ENCODE results near the gene TTLL11.

The TTLL11 gene

DNA sequence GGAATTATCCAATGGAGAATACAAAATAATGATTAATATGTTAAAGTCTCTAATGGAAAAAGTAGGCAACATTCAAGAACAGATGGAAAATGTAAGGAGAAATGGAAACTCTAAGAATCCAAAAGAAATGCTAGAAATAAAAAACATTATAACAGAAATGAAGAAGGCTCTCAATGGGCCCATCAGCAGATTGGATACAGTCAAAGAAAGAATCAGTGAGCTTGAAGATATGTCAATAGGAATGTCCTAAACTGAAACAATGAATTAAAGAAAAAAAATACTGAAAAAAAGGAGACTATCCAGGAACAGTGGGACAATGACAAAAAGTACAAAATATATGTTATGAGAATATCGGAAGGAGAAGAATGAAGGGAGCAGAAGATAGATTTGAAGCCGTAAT, 248.5 kb downstream of the TTLL11 start:
- DNase-seq: no peak

DNA sequence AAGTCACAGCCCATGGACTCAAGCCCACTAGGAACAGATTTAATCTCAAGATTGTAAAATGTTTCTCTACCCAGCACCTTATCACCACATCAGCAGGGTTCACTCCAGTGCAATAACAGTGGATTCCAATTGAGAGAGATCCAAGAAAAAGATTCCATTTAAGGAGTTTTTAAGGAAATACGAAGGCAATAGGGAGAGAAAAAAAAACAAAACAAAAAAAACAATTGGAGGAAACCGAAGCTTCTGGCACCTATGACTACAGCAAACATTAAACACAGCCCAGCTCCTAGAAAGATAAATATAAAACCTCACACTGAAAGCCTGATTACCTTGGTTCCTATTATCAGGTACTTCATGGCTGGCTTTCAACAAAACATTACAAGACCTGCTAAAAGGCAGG, 249.0 kb downstream of the TTLL11 start:
- no peak for DNase-seq

DNA sequence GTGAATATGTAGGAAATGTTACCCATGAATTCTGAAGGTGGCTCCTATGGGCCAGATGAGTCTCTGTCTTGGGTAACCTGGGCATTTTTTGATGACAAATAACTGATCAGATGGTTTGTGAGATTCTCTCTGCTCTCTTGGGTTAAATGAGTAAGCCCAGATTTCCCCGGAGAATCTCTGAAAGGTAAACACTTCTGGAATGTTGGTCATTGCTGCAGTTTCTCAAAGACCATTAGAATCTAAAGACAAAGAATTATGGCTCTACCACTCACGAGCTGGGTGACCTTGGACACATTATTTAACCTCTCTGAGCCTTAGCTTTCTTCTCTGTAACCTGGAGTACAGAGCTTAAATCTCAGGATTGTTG, 250.5 kb downstream of the TTLL11 start:
- peak; percentile 69 for DNase-seq

- DNase-seq: peak; percentile 32
Measured at GRCh38 chr9:121841771-121842611, 251.1 kb downstream of the TTLL11 start.

DNA sequence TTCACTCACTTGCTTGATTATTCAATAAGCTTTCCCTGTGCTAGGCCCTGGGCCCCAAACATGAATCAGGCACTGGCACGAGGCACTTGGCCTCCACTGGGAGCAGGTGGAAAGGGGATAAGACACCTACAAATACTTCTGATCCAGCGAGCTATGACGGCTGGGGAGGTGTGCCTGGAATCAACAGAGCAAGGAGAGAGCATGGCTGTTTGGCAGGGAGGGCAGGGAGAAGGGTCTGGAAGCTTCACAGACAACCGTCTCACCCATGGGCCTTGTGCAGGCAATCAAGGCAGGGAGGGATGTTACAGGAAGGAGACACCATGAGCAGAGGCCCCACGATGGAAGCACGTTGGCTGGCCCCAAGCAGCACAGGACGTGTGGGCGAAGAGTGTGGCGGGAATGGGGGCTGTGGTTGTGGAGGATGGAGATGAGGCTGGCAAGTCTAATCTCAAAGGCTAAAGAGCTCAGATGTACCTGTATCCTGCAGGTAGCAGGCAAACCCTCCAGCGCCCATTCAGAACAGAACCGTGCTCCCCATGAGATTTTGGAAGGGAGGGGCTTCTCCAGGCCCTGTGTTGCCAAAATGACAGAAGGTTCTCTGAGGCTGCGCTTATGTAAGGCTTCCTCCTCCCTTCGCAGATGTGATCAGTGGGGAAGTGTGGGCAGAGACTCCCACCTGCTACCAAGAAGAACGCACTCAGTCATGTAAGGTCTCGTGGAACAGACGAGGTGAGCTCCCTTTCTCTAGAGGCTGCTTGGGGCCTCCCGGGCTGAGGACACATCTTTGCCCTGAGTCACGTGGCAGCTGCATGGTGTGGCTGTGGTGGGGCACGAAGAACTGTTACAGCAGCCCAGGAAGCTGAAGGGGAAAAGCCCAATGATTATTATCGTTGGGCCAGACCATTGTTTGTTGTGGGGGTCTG, 252.0 kb downstream of the TTLL11 start:
- no peak for DNase-seq

DNA sequence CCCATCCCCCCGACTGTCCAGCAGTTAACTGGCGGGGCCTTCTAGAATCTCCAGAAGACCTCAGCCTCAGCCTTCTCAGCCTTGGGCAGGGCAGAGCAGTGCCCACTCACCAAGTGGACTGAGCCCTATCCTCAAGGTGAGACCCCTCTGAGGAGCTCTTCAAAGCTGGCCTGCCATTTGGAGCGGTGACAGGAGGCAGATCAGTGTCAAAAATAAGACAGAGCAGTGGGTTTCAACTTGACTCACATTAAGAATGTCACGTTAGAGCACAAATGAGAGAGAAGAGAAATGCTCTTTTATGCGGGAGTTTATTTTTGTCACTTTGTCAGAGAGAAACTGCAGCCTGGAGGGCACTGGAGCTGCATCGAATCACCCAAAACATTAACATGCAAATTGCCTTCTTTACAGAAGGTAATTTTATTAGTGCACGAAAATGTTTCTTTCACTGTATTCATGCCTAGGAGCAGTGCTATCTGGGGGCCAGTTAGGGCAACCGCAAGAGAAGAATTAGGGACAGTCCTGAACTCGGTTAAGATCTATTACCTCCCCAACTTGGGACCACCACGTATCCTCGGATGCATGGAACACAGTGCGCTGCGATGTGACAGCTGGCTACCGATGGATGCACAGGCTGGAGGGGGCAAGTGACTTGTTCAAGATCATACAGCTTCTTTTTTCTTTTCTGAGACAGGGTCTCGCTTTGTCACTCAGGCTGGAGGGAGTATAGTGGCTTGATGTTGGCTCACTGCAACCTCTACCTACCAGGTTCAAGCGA, 253.2 kb downstream of the TTLL11 start:
- DNase-seq: no peak

- DNase-seq: no peak
Measured at GRCh38 chr9:121838746-121839669, 254.1 kb downstream of the TTLL11 start.

DNA sequence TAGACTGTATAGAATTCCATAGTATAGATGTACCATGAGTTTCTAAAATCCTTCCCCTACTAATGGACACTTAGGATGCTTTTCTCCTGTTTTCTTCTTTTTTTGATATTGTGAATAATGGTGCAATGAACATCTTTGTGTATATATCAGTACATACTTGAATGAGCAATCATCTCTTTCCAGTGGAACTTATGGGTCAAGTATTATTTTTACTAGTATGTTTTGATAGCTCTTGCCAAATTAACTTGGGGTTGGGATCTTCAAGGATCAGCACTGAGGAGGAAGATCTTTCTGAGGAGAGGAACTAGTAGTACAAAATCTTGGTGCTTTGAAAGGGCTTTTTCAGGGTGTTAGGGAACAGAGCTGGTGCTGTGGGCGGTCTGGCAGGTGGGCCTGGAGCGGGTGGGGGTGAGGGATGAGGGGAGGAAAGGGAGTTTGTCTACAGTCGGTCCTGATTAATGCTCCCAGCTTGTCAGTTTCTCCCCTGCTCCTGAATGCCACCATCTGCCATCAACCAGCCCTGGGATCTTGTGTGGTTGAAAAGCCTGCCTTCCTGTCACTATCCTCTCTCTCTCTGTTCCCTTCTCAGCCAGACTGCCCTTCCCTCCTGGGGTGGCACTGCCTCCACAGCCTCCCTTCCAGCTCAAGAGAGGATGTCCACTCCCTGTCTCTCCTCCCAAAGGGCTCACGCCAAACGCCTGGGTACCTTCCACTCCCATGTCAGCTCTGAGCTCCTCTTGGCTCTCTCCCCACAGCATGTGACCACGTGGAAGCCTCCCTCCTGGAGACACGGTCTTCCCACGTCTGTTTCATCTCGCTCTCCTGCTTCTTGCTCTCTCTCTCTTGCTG, 255.8 kb downstream of the TTLL11 start:
- DNase-seq: no peak

DNA sequence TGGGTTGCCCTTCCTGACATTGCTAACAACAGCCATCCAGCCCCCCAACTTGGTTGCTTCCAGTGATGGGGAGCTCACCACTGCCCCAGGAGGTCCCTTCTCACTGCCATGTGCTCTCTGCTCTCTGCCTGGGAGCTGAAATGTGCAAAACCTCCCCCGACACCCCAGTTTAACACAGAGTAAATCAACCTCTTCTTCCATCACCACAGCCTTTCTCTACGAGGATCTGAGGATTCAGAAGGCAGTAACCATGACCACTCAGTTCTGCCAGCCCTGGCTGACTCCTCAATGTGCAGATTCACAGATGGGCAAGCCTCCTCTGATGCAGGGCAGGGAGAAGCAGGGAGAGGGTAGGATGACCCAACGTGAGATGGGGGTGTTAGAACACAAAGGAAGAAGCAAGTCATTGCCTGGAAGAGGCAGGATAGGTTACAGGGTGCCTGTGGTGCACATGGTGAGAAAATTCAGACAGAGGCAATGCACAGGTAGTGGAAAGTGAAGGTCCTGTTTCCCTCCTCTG, 256.7 kb downstream of the TTLL11 start:
- no peak for DNase-seq

- no peak for DNase-seq
Measured at GRCh38 chr9:121835587-121836365, 257.3 kb downstream of the TTLL11 start.

DNA sequence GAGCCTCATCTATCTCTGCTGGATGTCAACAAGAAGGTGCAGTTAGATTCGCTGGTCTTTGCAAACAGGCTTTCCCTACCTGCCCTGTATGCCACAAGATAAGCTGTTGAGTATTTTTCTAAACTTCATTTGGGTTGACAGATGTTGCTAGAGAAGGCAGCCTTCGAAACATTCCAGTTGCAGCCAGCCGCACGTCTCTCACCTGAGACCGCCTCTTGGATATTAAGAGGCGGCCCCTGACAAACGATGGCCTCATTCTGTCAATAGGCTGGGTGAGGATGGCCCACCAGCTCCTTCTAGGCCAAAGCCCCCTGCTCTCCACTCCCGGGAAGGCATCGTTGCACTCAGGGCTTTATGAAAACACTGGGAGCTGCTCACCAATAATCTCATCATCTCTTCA, 260.0 kb downstream of the TTLL11 start:
- DNase-seq: no peak

GRCh38 chr9:121831869-121832268, 261.2 kb downstream of the TTLL11 start:
- no peak for DNase-seq

DNA sequence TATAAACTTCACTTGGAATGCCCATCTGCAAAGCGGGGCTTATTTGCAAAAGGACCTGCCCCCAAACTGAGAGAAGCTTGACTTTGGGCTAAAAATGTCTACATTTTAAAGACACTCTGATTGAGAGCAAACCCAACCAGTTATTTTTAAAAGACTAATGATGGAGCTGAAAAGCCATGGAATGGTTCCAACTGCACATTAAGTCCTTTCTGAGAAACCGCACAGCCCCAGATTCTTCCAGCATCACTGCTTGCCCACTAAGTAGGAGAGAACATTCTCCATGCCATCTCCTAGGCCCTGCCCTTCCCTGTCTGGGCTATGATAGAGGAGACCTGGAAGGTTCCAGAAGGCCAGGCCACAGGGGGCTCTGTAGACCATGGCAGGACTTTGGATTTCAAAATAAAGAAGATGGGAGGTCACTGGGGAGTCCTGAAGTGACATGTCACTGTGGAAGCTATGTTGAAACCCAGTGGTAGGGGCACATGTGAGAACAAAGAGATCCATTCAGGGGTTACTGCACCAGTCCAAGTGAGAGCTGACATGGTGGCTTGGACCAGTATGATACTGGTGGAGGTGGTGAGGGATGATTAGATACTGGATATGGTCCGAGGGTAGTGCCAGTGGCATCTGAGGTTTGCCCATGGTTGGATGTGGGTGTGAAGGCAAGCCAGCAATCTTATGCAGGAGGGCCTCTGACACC, 262.5 kb downstream of the TTLL11 start:
- no peak for DNase-seq

GRCh38 chr9:121827251-121827967, 265.7 kb downstream of the TTLL11 start:
- DNase-seq: no peak

DNA sequence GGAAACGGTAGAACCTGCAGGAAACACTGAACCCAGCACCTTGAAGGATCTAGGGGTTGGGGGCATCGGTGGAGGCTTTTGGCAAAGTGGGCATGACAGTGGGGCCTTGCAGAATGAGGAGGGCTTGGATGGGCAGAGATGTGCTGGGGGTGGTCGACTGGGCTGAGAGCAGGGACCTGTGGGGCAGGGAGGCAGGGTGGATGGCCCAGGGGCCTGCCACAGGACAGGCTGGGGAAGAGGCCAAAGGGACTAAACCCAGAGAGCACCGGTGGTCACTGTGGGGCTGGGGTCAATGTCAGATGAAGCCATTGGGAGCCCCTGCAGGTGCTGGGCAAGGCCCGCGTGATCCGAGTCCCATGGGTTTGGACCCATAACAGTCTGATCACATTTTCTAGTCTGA, 266.4 kb downstream of the TTLL11 start:
- no peak for DNase-seq

GRCh38 chr9:121825031-121825691, 267.9 kb downstream of the TTLL11 start:
- DNase-seq: no peak

DNA sequence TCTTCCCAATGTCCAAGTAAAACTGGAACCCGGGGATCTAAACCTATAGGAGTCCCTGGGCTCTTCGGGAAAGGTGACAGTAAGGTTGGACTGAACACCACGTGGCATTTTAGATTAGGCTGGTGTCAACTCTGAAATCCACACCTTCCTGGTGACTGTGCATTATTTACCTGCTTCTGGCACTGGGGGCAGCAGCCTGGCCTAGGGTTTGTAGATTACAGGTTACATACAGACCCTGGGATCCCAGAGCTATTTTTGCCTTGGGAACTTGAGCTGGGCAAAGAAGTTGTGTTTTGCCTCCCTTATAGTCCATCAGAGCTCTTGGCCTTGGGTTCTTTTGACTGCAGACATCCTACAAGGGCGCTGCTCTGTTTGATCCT, 268.5 kb downstream of the TTLL11 start:
- DNase-seq: no peak
